Measurements from ENCODE around the gene PAN3. TPM values are rescaled to one million over a fixed set of nuclear protein-coding genes. Genes with fewer than 3 reads are reported as not detected.
A peak's percentile ranks its signal among the peaks of the same experiment; 100 is the strongest.

PAN3 gene
- total RNA-seq, 1 experiment from 2014 or later = 48.5 TPM

GRCh38 chr13:28136916-28137315 is 1.4 kb upstream of the PAN3 start:
- Histone ChIP-seq H3K56ac (ENCODE audit: insufficient read length, low read depth, low read length) (no peak overlapping the region), H3K9ac (ENCODE audit: extremely low read depth, insufficient read length, low read length) (peak overlapping the region; percentile 58), H3K27ac (ENCODE audit: insufficient read length, low read depth, low read length) (no peak overlapping the region), H3K23ac (ENCODE audit: insufficient read length, low read depth, low read length) (no peak overlapping the region), H3T11ph (ENCODE audit: low read length) (no peak overlapping the region), H2AFZ (ENCODE audit: low read length) (no peak overlapping the region), H3K14ac (ENCODE audit: insufficient read depth, low read length) (no peak overlapping the region), H4K5ac (ENCODE audit: insufficient read length, low read depth, low read length) (no peak overlapping the region), H4K8ac (replicated peaks; ENCODE audit: insufficient read length, low read depth, low read length) (no peak overlapping the region), H2AK5ac (ENCODE audit: insufficient read length, low read length) (no peak overlapping the region), H3K27me3 (ENCODE audit: insufficient read depth, low read length) (no peaks in the 10 kb centered on the region), H4K91ac (ENCODE audit: insufficient read length, low read depth, low read length) (no peak overlapping the region), H3K18ac (ENCODE audit: insufficient read length, low read depth, low read length) (no peak overlapping the region), H3K4ac (ENCODE audit: low read depth, low read length) (no peak overlapping the region), H3K23me2 (ENCODE audit: insufficient read length, low read depth, low read length, poor library complexity, severe bottlenecking) (peaks cover 12% of the 10 kb centered on the region), H3K79me1 (ENCODE audit: insufficient read depth, low read depth, low read length, poor library complexity, severe bottlenecking) (no peaks in the 10 kb centered on the region), H2BK12ac (ENCODE audit: insufficient read length, low read depth, low read length) (no peak overlapping the region), H4K20me1 (ENCODE audit: control insufficient read depth, insufficient read depth, insufficient read length) (no peaks in the 10 kb centered on the region), H3K9me3 (ENCODE audit: control insufficient read depth, low read depth, low read length) (no peaks in the 10 kb centered on the region), H2BK5ac (ENCODE audit: insufficient read length, low read length) (no peak overlapping the region), H2BK15ac (ENCODE audit: low read depth, low read length) (no peak overlapping the region), H3K4me2 (ENCODE audit: insufficient read depth, insufficient read length, low read length) (peak overlapping the region; percentile 92), H3K79me2 (ENCODE audit: insufficient read depth, low read length) (peaks cover 3% of the 10 kb centered on the region; the same call in 1 of the 2 replicates), H2BK120ac (ENCODE audit: low read depth, low read length, poor library complexity, severe bottlenecking) (no peak overlapping the region), H2BK20ac (ENCODE audit: low read depth, low read length, poor library complexity, severe bottlenecking) (no peak overlapping the region), H3K4me1 (ENCODE audit: insufficient read depth, low read length) (no peaks in the 10 kb centered on the region)
- no CpG with 5 or more reads among the region's 7 CpGs for WGBS (ENCODE audit: extremely low coverage, insufficient read length, low lambda C conversion rate)
- H3K4me1 Mint-ChIP-seq = peaks cover 24 to 33% of the 10 kb centered on the region in 2 experiments
- peaks cover 0 to 4% (median 0%) of the 10 kb centered on the region in 3 experiments; a peak in 1 of 7 replicates for H3K36me3 Mint-ChIP-seq (ENCODE audit: insufficient read depth in 1 of 3, low read depth in 3 of 3)
- peak overlapping the region in 1 of 3 experiments; percentile 82; a peak in 1 of 7 replicates for H3K27ac Mint-ChIP-seq
- H3K27me3 Mint-ChIP-seq (ENCODE audit: low read depth) = no peaks in the 10 kb centered on the region
- no peak for DNase-seq
- H3K9me3 Mint-ChIP-seq = no peaks in the 10 kb centered on the region; a peak in 1 of 5 replicates
- H3K4me3 Mint-ChIP-seq = peak overlapping the region; percentile 81 to 90
- TF ChIP-seq CTCF (conservative IDR thresholded peaks at IDR 0.05) = no peak
